GM12878 (cell line): ENCODE results near the gene TNIP2. TPM values are rescaled to one million over a fixed set of nuclear protein-coding genes. Genes with fewer than 3 reads are reported as not detected.

ENCODE experiments used
- ATAC-seq: fragments of 200-7000 bp; cut with Tn5 transposase; 3 replicates; pipeline ENCODE4 v1.9.1; 2020; ENCODE audit warnings: mild to moderate bottlenecking, moderate library complexity
- BruUV-seq: library from RNA; stranded (reverse); fragments of 400-500 nt; replicated peaks from 2 replicates; lab custom pipeline; 2021; lab: Mats Ljungman, UMichigan
- CTCF ChIA-PET: fragments of 300-600 bp; sonication (Branson Sonifier 250); formaldehyde crosslinking; extraction: SDS; loops from one replicate; lab custom pipeline; 2021; ENCODE audit warnings: inconsistent platforms; lab: Yijun Ruan, JAX
- POLR2A ChIA-PET: fragments of 350-600 bp; formaldehyde crosslinking; extraction: SDS; loops from one replicate; lab custom pipeline; 2021; ENCODE audit warnings: inconsistent platforms; lab: Charles Lee
- RAD21 ChIA-PET: fragments of 300-600 bp; sonication (Branson Sonifier 250); formaldehyde crosslinking; loops from one replicate; lab custom pipeline; 2023; ENCODE audit warnings: antibody characterized with exemption; ENCODE audit not compliant: unreplicated experiment; lab: Charles Lee
- SMC1A ChIA-PET: fragments of 300-600 bp; sonication (Branson Sonifier 250); formaldehyde crosslinking; loops from one replicate; lab custom pipeline; 2023; ENCODE audit not compliant: unreplicated experiment, uncharacterized antibody; lab: Charles Lee
- DNase-seq: peaks from one replicate; pipeline ENCODE4 v3.0.0-alpha.2; 2011; ENCODE audit warnings: low read depth, low spot score
- FAIRE-seq: peaks from 3 replicates; lab custom pipeline; 2011; peaks lifted over from hg19 to GRCh38; lab: Jason Lieb, UNC
- H2AFZ ChIP-seq: 2 replicates; pipeline ENCODE4 v1.6.0; 2011; ENCODE audit warnings: low read depth, low read length, control low read depth; ENCODE audit not compliant: control insufficient read depth
- H3K27ac ChIP-seq: 2 replicates; pipeline ENCODE4 v1.5.1; 2011; ENCODE audit warnings: control low read depth; ENCODE audit not compliant: control insufficient read depth, insufficient read depth
- H3K27me3 ChIP-seq, 2 experiments: replicated peaks in 1 of 2; 2 replicates each; pipeline versions ENCODE4 v1.6.0 to v1.6.1; 2011; ENCODE audit warnings: low read length in 1 of 2; ENCODE audit not compliant: control insufficient read depth in 2 of 2, insufficient read depth in 2 of 2
- H3K36me3 ChIP-seq, 2 experiments: 2 replicates each; pipeline ENCODE4 v1.5.1; 2011; ENCODE audit warnings: low read length in 1 of 2; ENCODE audit not compliant: control insufficient read depth in 2 of 2, insufficient read depth in 2 of 2
- H3K4me1 ChIP-seq: 2 replicates; pipeline ENCODE4 v1.6.1; 2011; ENCODE audit warnings: mild to moderate bottlenecking, low read length, moderate library complexity, mixed read lengths; ENCODE audit not compliant: control insufficient read depth, insufficient read depth
- H3K4me2 ChIP-seq: 2 replicates; pipeline ENCODE4 v1.6.0; 2011; ENCODE audit warnings: control low read depth; ENCODE audit not compliant: control insufficient read depth, insufficient read depth
- H3K4me3 ChIP-seq: fragments of 200-600 bp; sonication (generic); 2 replicates; pipeline ENCODE4 v1.5.1; 2016
- H3K79me2 ChIP-seq: 2 replicates; pipeline ENCODE4 v1.6.0; 2011; ENCODE audit warnings: low read length; ENCODE audit not compliant: control insufficient read depth, insufficient read depth
- H3K9ac ChIP-seq: 2 replicates; pipeline ENCODE4 v1.8.0; 2011; ENCODE audit warnings: low read length, control low read depth, mixed read lengths; ENCODE audit not compliant: control insufficient read depth, insufficient read depth
- H3K9me3 ChIP-seq: replicated peaks from 3 replicates; pipeline ENCODE4 v1.5.1; 2011; ENCODE audit warnings: mild to moderate bottlenecking, low read length; ENCODE audit not compliant: control insufficient read depth, insufficient read depth
- H4K20me1 ChIP-seq: 2 replicates; pipeline ENCODE4 v1.6.0; 2011; ENCODE audit not compliant: control insufficient read depth, insufficient read depth
- ATF7 ChIP-seq: fragments of 450-650 bp; IDR thresholded peaks from 2 replicates; pipeline ENCODE4 v1.6.1; 2016; ENCODE audit warnings: low read depth, mild to moderate bottlenecking
- BACH1 ChIP-seq: fragments of 450-650 bp; IDR thresholded peaks from 2 replicates; pipeline ENCODE4 v1.6.1; 2017; ENCODE audit warnings: mild to moderate bottlenecking, borderline replicate concordance
- BRCA1 ChIP-seq: IDR thresholded peaks from 2 replicates; pipeline ENCODE4 v1.6.1; 2011; ENCODE audit warnings: low read depth, low read length, improper control_type of control experiment
- CHD2 ChIP-seq: IDR thresholded peaks from 2 replicates; pipeline ENCODE4 v1.6.1; 2011; ENCODE audit warnings: low read depth, low read length, improper control_type of control experiment, borderline replicate concordance
- FOS ChIP-seq: IDR thresholded peaks from 3 replicates; pipeline ENCODE4 v1.6.1; 2011; ENCODE audit warnings: borderline replicate concordance; ENCODE audit not compliant: insufficient read length; ENCODE audit errors: extremely low read depth
- FOXK2 ChIP-seq: fragments of 450-650 bp; IDR thresholded peaks from 2 replicates; pipeline ENCODE4 v1.6.1; 2017; ENCODE audit warnings: mild to moderate bottlenecking, moderate library complexity
- IKZF2 ChIP-seq, 2 experiments: fragments of 450-650 bp; IDR thresholded peaks; 2 replicates each; pipeline ENCODE4 v1.6.1; 2017; ENCODE audit warnings: mild to moderate bottlenecking in 2 of 2, moderate library complexity in 2 of 2
- KLF5 ChIP-seq: fragments of 450-650 bp; IDR thresholded peaks from 2 replicates; pipeline ENCODE4 v1.6.1; 2014; ENCODE audit warnings: mild to moderate bottlenecking; ENCODE audit not compliant: partially characterized antibody
- MTA3 ChIP-seq: IDR thresholded peaks from 2 replicates; pipeline ENCODE4 v1.6.1; 2012; ENCODE audit warnings: low read length, inconsistent platforms, borderline replicate concordance
- NFXL1 ChIP-seq: fragments of 450-650 bp; IDR thresholded peaks from 2 replicates; pipeline ENCODE4 v1.6.1; 2017; ENCODE audit warnings: antibody characterized with exemption, mild to moderate bottlenecking, borderline replicate concordance
- PAX5 ChIP-seq: IDR thresholded peaks from 2 replicates; pipeline ENCODE4 v1.6.1; 2011; ENCODE audit warnings: low read depth, low read length, borderline replicate concordance
- POU2F2 ChIP-seq: IDR thresholded peaks from 3 replicates; pipeline ENCODE4 v1.6.1; 2011; ENCODE audit warnings: low read depth, mild to moderate bottlenecking, low read length, borderline replicate concordance
- RBBP5 ChIP-seq: fragments of 200-600 bp; sonication (generic); conservative IDR thresholded peaks from 2 replicates; pipeline ENCODE4 v1.6.1; 2016
- SMAD1 ChIP-seq: fragments of 450-650 bp; IDR thresholded peaks from 2 replicates; pipeline ENCODE4 v1.6.1; 2018; ENCODE audit warnings: mild to moderate bottlenecking, low read depth; ENCODE audit not compliant: partially characterized antibody
- SMAD5 ChIP-seq: IDR thresholded peaks from 2 replicates; pipeline ENCODE4 v1.6.1; 2016; ENCODE audit warnings: antibody characterized with exemption, low read depth
- SREBF2 ChIP-seq: IDR thresholded peaks from 2 replicates; pipeline ENCODE4 v1.6.1; 2012; ENCODE audit warnings: mild to moderate bottlenecking, low read length
- ZNF24 ChIP-seq: fragments of 450-650 bp; IDR thresholded peaks from 2 replicates; pipeline ENCODE4 v1.6.1; 2017; ENCODE audit warnings: antibody characterized with exemption, mild to moderate bottlenecking
- ZNF384 ChIP-seq: IDR thresholded peaks from 2 replicates; pipeline ENCODE4 v1.6.1; 2012; ENCODE audit warnings: low read depth, mild to moderate bottlenecking, low read length, improper control_type of control experiment, borderline replicate concordance
- WGBS: methylation state at CpG from one replicate; pipeline ENCODE4 v1.1.6; 2016; ENCODE audit warnings: low lambda C conversion rate; ENCODE audit not compliant: insufficient replicate concordance, insufficient coverage; ENCODE audit errors: missing lambda C conversion rate; 5-methylcytosine and 5-hydroxymethylcytosine counted together
- in situ Hi-C: fragments of 300-500 bp; cut with MboI; formaldehyde crosslinking; loops from 9 replicates; pipeline ENCODE4 v1.14.3; 2018; ENCODE audit warnings: mixed read lengths
- intact Hi-C: fragments of 100-400 bp; cut with micrococcal nuclease; formaldehyde crosslinking; loops from one replicate; pipeline ENCODE4 v1.14.2; 2022; ENCODE audit not compliant: unreplicated experiment
- polyA plus RNA-seq, 11 experiments: library from polyadenylated mRNA; depleted of rRNA in 4 of 11; unstranded in 6 of 11; stranded (reverse) in 5 of 11; fragments of >200 nt; fragmentation: Nextera tagmentation in 4 of 11; fragmentation: Illumina TruSeq in 1 of 11; extraction: Ambion mirVana in 4 of 11; extraction: Trizol in 1 of 11; gene quantifications; 1 replicate in 1 of 11; 2 replicates in 10 of 11; pipeline versions ENCODE4 v1.2.1 to v1.2.3, GENCODE V29; 2011 to 2016; ENCODE audit warnings: inconsistent platforms in 2 of 11, missing spikeins in 2 of 11, low read depth in 1 of 11
- total RNA-seq, 4 experiments: library from RNA; depleted of rRNA in 3 of 4; stranded (reverse); fragments of >200 nt in 3 of 4; fragmentation: Illumina TruSeq in 1 of 4; extraction: Trizol in 1 of 4; gene quantifications; 2 replicates each; pipeline versions ENCODE4 v1.2.1 to v1.2.3, GENCODE V29; 2013 to 2021
- TF ChIP-seq, protein P1 (sequence below): fragments of 450-650 bp; IDR thresholded peaks from 2 replicates; pipeline ENCODE4 v1.6.1; 2017; ENCODE audit warnings: mild to moderate bottlenecking, moderate library complexity
- TF ChIP-seq, protein P2 (sequence below): fragments of 450-650 bp; IDR thresholded peaks from 2 replicates; pipeline ENCODE4 v1.6.1; 2018; ENCODE audit warnings: mild to moderate bottlenecking, low read depth, moderate library complexity; ENCODE audit not compliant: partially characterized antibody

TNIP2 gene
- total and polyA plus RNA-seq, 10 of the 15 experiments (the other 5 are each of a cell fraction or from before 2014, with no cell fraction given): 1.4 to 64.9 (median 45.5) TPM

DNA sequence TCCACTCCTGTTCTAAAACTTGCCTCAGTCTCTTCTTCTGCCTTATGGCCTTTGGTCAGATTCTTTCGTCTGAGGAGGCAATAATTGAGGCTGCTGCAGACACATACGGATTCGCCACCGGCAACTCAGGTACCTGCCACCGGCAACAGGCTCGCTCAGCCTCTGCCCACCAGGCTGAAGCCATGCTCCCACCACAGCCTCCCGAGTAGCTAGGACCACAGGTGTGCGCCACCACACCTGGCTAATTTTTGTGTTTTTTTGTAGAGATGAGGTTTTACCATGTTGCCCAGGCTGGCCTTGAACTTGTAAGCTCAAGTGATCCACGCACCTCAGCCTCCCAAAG, 26.6 kb downstream of the TNIP2 start:
- in situ Hi-C loops: no loop called here
- RAD21 ChIA-PET: no interaction called here

More for the DNA sequence above, 26.6 kb downstream of the TNIP2 start:
- ATAC-seq (no peak), DNase-seq (no peak), FAIRE-seq (no peak)
- H3K4me1 ChIP-seq: peaks cover 3% of the 10 kb centered on the region; the same call in 1 of the 2 replicates
- H3K36me3 ChIP-seq: peaks cover 9 to 11% of the 10 kb centered on the region in 2 experiments; a peak in 3 of 4 replicates
- ChIA-PET SMC1A (interaction anchor here (1.2 kb wide), 1 partner anchor 21 kb away, joined by 5 read pairs; no protein-coding TSS in a partner anchor), POLR2A (interaction anchor here (1.1 kb wide), 1 partner anchor 23 kb away, joined by 3 read pairs; no protein-coding TSS in a partner anchor), CTCF (interaction anchor here (1.6 kb wide), 1 partner anchor 130 kb away, joined by 5 read pairs; no protein-coding TSS in a partner anchor)
- no peak overlapping the region for H3K27ac ChIP-seq
- WGBS: 98% methylated on average over 9 of the region's 9 CpGs
- H3K9ac ChIP-seq: no peak overlapping the region
- no peaks in the 10 kb centered on the region for H3K27me3 ChIP-seq
- no peak overlapping the region for H3K4me3 ChIP-seq
- BruUV-seq: no TSS peak
- no peak overlapping the region for H3K4me2 ChIP-seq
- H2AFZ ChIP-seq: no peak overlapping the region
- no peaks in the 10 kb centered on the region for H3K79me2 ChIP-seq
- H4K20me1 ChIP-seq: no peaks in the 10 kb centered on the region
- H3K9me3 ChIP-seq: no peaks in the 10 kb centered on the region
- intact Hi-C loops: no loop called here
- TF ChIP-seq BACH1: no peak
- no peak for TF ChIP-seq FOS
- no peak for TF ChIP-seq FOXK2
- TF ChIP-seq ZNF384: no peak
- TF ChIP-seq SREBF2: no peak
- TF ChIP-seq BRCA1: no peak
- TF ChIP-seq, protein P1, sequence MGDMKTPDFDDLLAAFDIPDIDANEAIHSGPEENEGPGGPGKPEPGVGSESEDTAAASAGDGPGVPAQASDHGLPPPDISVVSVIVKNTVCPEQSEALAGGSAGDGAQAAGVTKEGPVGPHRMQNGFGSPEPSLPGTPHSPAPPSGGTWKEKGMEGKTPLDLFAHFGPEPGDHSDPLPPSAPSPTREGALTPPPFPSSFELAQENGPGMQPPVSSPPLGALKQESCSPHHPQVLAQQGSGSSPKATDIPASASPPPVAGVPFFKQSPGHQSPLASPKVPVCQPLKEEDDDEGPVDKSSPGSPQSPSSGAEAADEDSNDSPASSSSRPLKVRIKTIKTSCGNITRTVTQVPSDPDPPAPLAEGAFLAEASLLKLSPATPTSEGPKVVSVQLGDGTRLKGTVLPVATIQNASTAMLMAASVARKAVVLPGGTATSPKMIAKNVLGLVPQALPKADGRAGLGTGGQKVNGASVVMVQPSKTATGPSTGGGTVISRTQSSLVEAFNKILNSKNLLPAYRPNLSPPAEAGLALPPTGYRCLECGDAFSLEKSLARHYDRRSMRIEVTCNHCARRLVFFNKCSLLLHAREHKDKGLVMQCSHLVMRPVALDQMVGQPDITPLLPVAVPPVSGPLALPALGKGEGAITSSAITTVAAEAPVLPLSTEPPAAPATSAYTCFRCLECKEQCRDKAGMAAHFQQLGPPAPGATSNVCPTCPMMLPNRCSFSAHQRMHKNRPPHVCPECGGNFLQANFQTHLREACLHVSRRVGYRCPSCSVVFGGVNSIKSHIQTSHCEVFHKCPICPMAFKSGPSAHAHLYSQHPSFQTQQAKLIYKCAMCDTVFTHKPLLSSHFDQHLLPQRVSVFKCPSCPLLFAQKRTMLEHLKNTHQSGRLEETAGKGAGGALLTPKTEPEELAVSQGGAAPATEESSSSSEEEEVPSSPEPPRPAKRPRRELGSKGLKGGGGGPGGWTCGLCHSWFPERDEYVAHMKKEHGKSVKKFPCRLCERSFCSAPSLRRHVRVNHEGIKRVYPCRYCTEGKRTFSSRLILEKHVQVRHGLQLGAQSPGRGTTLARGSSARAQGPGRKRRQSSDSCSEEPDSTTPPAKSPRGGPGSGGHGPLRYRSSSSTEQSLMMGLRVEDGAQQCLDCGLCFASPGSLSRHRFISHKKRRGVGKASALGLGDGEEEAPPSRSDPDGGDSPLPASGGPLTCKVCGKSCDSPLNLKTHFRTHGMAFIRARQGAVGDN: no peak
- TF ChIP-seq KLF5: no peak
- TF ChIP-seq NFXL1: no peak
- TF ChIP-seq, protein P2, sequence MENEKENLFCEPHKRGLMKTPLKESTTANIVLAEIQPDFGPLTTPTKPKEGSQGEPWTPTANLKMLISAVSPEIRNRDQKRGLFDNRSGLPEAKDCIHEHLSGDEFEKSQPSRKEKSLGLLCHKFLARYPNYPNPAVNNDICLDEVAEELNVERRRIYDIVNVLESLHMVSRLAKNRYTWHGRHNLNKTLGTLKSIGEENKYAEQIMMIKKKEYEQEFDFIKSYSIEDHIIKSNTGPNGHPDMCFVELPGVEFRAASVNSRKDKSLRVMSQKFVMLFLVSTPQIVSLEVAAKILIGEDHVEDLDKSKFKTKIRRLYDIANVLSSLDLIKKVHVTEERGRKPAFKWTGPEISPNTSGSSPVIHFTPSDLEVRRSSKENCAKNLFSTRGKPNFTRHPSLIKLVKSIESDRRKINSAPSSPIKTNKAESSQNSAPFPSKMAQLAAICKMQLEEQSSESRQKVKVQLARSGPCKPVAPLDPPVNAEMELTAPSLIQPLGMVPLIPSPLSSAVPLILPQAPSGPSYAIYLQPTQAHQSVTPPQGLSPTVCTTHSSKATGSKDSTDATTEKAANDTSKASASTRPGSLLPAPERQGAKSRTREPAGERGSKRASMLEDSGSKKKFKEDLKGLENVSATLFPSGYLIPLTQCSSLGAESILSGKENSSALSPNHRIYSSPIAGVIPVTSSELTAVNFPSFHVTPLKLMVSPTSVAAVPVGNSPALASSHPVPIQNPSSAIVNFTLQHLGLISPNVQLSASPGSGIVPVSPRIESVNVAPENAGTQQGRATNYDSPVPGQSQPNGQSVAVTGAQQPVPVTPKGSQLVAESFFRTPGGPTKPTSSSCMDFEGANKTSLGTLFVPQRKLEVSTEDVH: no peak
- no peak for TF ChIP-seq SMAD1
- no peak for TF ChIP-seq MTA3
- TF ChIP-seq PAX5: no peak
- TF ChIP-seq CHD2: no peak
- TF ChIP-seq SMAD5: no peak
- TF ChIP-seq ZNF24: no peak
- no peak for TF ChIP-seq ATF7
- no peak for TF ChIP-seq IKZF2 (IDR thresholded peaks at IDR 0.05)
- TF ChIP-seq RBBP5: no peak
- no peak for TF ChIP-seq POU2F2
